MM.1S (cell line): ENCODE measurements around the gene SYNPO2.

Experiments
- EZH2 ChIP-seq: fragments of 300-600 bp; sonication (generic); optimal IDR thresholded peaks from 2 replicates; pipeline ENCODE3; 2017; ENCODE audit warnings: low read depth, mild to moderate bottlenecking, antibody characterized with exemption, low read length, mixed read lengths
- EZH2phosphoT487 ChIP-seq: fragments of 300-600 bp; sonication (generic); IDR thresholded peaks from 2 replicates; pipeline ENCODE4 v1.6.1; 2018; ENCODE audit warnings: antibody characterized with exemption, low read length
- TF ChIP-seq, protein P1 (sequence below): fragments of 300-600 bp; sonication (generic); IDR thresholded peaks from 2 replicates; pipeline ENCODE4 v1.5.1; 2016; ENCODE audit warnings: antibody characterized with exemption, low read length, mixed read lengths

DNA sequence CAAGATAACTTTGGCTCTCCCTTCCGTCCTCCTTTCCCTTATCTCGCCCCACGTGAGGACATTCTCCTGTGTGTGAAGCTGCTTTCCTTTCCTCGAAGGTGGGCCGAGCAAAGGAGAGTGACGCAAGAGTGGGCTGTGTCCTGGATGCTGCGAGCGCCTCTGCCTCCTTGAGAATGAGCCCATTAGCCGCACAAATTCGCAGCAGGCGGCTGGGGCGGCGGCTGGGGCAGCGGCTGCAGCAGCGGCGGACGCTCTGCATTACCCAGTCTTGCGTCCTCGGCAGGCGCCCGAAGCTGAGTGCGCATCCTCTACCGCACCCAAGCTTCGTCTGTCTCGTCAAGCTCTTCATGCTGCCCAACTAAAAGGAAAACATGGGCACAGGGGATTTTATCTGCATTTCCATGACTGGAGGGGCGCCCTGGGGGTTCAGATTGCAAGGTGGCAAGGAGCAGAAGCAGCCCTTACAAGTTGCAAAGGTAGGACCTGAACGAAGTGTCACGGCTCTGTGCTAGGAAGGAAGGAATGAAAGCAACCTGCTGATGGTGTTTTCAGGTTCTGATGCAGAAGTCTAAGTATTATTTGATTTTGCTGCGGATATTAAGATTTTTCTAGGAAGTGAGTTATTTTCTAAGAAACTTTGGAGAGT lies at the start of gene SYNPO2:
- TF ChIP-seq, protein P1, sequence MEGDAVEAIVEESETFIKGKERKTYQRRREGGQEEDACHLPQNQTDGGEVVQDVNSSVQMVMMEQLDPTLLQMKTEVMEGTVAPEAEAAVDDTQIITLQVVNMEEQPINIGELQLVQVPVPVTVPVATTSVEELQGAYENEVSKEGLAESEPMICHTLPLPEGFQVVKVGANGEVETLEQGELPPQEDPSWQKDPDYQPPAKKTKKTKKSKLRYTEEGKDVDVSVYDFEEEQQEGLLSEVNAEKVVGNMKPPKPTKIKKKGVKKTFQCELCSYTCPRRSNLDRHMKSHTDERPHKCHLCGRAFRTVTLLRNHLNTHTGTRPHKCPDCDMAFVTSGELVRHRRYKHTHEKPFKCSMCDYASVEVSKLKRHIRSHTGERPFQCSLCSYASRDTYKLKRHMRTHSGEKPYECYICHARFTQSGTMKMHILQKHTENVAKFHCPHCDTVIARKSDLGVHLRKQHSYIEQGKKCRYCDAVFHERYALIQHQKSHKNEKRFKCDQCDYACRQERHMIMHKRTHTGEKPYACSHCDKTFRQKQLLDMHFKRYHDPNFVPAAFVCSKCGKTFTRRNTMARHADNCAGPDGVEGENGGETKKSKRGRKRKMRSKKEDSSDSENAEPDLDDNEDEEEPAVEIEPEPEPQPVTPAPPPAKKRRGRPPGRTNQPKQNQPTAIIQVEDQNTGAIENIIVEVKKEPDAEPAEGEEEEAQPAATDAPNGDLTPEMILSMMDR = no peak
- TF ChIP-seq EZH2 = no peak
- no peak for TF ChIP-seq EZH2phosphoT487
